Measurements from ENCODE around the gene TECR.

DNA sequence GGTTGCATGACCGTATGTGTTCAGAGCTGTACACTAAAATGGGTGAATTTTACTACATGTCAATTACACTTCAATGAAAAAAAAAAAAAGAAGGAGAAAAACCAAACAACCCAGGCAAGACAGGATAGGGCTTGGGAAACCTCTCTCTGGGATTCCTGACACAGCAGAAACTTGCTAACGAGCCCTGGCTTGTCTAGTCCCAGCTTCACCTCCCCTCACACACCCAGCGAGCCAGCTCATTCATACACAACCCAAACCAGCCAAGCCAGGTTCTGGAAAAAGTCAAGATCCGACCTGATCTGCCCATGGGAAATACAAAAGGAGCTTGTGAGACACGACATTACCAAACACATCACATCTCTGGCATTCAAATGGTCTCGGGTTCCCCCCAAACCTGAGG lies 3.7 kb upstream of the TECR start:
- TF ChIP-seq, protein P1, sequence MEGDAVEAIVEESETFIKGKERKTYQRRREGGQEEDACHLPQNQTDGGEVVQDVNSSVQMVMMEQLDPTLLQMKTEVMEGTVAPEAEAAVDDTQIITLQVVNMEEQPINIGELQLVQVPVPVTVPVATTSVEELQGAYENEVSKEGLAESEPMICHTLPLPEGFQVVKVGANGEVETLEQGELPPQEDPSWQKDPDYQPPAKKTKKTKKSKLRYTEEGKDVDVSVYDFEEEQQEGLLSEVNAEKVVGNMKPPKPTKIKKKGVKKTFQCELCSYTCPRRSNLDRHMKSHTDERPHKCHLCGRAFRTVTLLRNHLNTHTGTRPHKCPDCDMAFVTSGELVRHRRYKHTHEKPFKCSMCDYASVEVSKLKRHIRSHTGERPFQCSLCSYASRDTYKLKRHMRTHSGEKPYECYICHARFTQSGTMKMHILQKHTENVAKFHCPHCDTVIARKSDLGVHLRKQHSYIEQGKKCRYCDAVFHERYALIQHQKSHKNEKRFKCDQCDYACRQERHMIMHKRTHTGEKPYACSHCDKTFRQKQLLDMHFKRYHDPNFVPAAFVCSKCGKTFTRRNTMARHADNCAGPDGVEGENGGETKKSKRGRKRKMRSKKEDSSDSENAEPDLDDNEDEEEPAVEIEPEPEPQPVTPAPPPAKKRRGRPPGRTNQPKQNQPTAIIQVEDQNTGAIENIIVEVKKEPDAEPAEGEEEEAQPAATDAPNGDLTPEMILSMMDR (IDR thresholded peaks at IDR 0.05; ENCODE audit: low read length), result no peak
- no peak for TF ChIP-seq EZH2 (optimal IDR thresholded peaks at IDR 0.05; ENCODE audit: low read depth, low read length)
- no peak for TF ChIP-seq EZH2phosphoT487 (IDR thresholded peaks at IDR 0.05; ENCODE audit: low read length)

Measured in MM.1S (cell line).